Epithelial cell of proximal tubule (primary cell): ENCODE measurements around the gene OLFML3. TPM values are rescaled to one million over a fixed set of nuclear protein-coding genes. Genes with fewer than 3 reads are reported as not detected.
"Not testable (repeated sequence)": the region's sequence is repeated elsewhere in the genome, so short reads cannot be mapped to it uniquely, and the experiment has no call there.

Source experiments
- DNase-seq: peaks from one replicate; pipeline ENCODE4 v3.0.0-alpha.2; 2011; ENCODE audit warnings: low read depth
- H3K4me3 ChIP-seq: 2 replicates; pipeline ENCODE4 v1.5.1; 2011; ENCODE audit warnings: low read depth, mild to moderate bottlenecking, low read length
- CTCF ChIP-seq: conservative IDR thresholded peaks from 2 replicates; pipeline ENCODE4 v1.5.1; 2012; ENCODE audit warnings: low read depth, mild to moderate bottlenecking, low read length
- total RNA-seq: library from RNA; depleted of rRNA; stranded (reverse); fragments of >200 nt; gene quantifications from 2 replicates; pipeline ENCODE4 v1.2.3, GENCODE V29; 2015

The OLFML3 gene
- total RNA-seq, 1 donor from 2014 or later, result 0.12 TPM

GRCh38 chr1:114010433-114011184 is 31.3 kb downstream of the OLFML3 start:
- DNase-seq, result no peak
- TF ChIP-seq CTCF, result no peak
- H3K4me3 ChIP-seq, result no peak overlapping the region

GRCh38 chr1:114011796-114012195 is 32.5 kb downstream of the OLFML3 start:
- DNase-seq, result no peak
- TF ChIP-seq CTCF, result no peak
- no peak overlapping the region for H3K4me3 ChIP-seq

GRCh38 chr1:114015075-114015474 is 35.8 kb downstream of the OLFML3 start:
- H3K4me3 ChIP-seq, result no peak overlapping the region
- DNase-seq, result no peak
- no peak for TF ChIP-seq CTCF

- DNase-seq, result not testable (repeated sequence)
Observed at GRCh38 chr1:114019724-114020123, 40.5 kb downstream of the OLFML3 start.

GRCh38 chr1:114021665-114022099 is 42.4 kb downstream of the OLFML3 start:
- H3K4me3 ChIP-seq, result no peak overlapping the region
- no peak for DNase-seq
- no peak for TF ChIP-seq CTCF

More at GRCh38 chr1:114019724-114020123, 40.5 kb downstream of the OLFML3 start:
- not testable (repeated sequence) for H3K4me3 ChIP-seq

- DNase-seq, result no peak
- no peak overlapping the region for H3K4me3 ChIP-seq
- TF ChIP-seq CTCF, result no peak
Observed at GRCh38 chr1:114022877-114023276, 43.6 kb downstream of the OLFML3 start.

GRCh38 chr1:114023377-114023776 is 44.1 kb downstream of the OLFML3 start:
- no peak overlapping the region for H3K4me3 ChIP-seq
- TF ChIP-seq CTCF, result no peak
- no peak for DNase-seq
